Ovary (tissue), 9 donors: ENCODE data around the gene CDC26. TPM values are rescaled to one million over a fixed set of nuclear protein-coding genes. Genes with fewer than 3 reads are reported as not detected.
"Not testable (repeated sequence)": the region's sequence is repeated elsewhere in the genome, so short reads cannot be mapped to it uniquely, and the experiment has no call there.

ENCODE experiments used
- DNase-seq, 5 donors: peaks; one replicate each; pipeline ENCODE4 v3.0.0-alpha.2; 2019 to 2020
- H3K27ac ChIP-seq, 2 donors: fragments of 200-600 bp; one replicate each; pipeline versions ENCODE4 v1.5.1 to v1.8.0; 2019 to 2022
- H3K27me3 ChIP-seq: fragments of 200-600 bp; one replicate; pipeline ENCODE4 v1.8.0; 2022
- H3K36me3 ChIP-seq: fragments of 200-600 bp; sonication (generic); one replicate; pipeline ENCODE4 v1.5.1; 2019
- H3K4me1 ChIP-seq: one replicate; pipeline ENCODE4 v1.8.1; 2013; ENCODE audit warnings: mild to moderate bottlenecking, moderate library complexity; ENCODE audit not compliant: insufficient read depth
- H3K4me3 ChIP-seq: fragments of 200-600 bp; sonication (generic); one replicate; pipeline ENCODE4 v1.5.1; 2017
- H3K9me3 ChIP-seq, 2 donors: fragments of 200-600 bp in 1 of 2; sonication (generic) in 1 of 2; one replicate each; pipeline versions ENCODE4 v1.5.1 to v1.8.1; 2013 to 2019; ENCODE audit warnings: mild to moderate bottlenecking in 1 of 2, moderate library complexity in 1 of 2
- EP300 ChIP-seq: sonication (generic); formaldehyde crosslinking; IDR thresholded peaks from one replicate; pipeline ENCODE4 v1.6.1; 2017; ENCODE audit warnings: antibody characterized with exemption
- POLR2A ChIP-seq: fragments of 450-650 bp; IDR thresholded peaks from one replicate; pipeline ENCODE4 v1.6.1; 2017; ENCODE audit warnings: antibody characterized with exemption, mild to moderate bottlenecking, moderate library complexity
- WGBS, 3 donors: extraction: QIAGEN DNeasy Blood & Tissue Kit in 1 of 3; methylation state at CpG; one replicate each; pipeline versions ENCODE4 v1.1.5 to v1.1.7; 2013 to 2017; 5-methylcytosine and 5-hydroxymethylcytosine counted together
- intact Hi-C, 4 donors: fragments of 100-400 bp; cut with DNase I; formaldehyde crosslinking; loops; one replicate each; pipeline versions ENCODE4 v1.11.0 to v1.15.1; 2022 to 2023
- polyA plus RNA-seq, 2 donors: library from polyadenylated mRNA; stranded (reverse); fragments of 200-250 nt in 1 of 2; fragments of 350-450 nt in 1 of 2; fragmentation: Illumina TruSeq in 1 of 2; extraction: RNeasy Lipid Tissue Mini Kit (QIAGEN cat#74804) in 1 of 2; gene quantifications; one replicate each; pipeline ENCODE4 v1.2.3, GENCODE V29; 2013 to 2014
- total RNA-seq, 7 donors: library from RNA; depleted of rRNA in 2 of 7; stranded (reverse); fragments of >200 nt in 2 of 7; fragmentation: NEBNext Ultra II Directional in 3 of 7; extraction: Animal tissue kit (Norgen Biotek cat#: 25700) in 3 of 7; gene quantifications; one replicate each; pipeline versions ENCODE4 v1.1.0 to v1.2.4, GENCODE V29; 2016 to 2023
- TF ChIP-seq, protein P1 (sequence below), 3 donors: fragments of 450-650 bp in 2 of 3; fragments of 200-600 bp in 1 of 3; IDR thresholded peaks; one replicate each; pipeline versions ENCODE4 v1.5.1 to v1.8.0; 2016 to 2022; ENCODE audit warnings: antibody characterized with exemption in 3 of 3, mild to moderate bottlenecking in 1 of 3
- donor health status: DM: no; HTN: no; CAD: no; lungs with moderate emphysema.
- donor health status: DM: no; HTN: no; CAD: no.
- donor health status: Bipolar disorder and iron deficiency.
- donor health status: DM: yes; HTN: yes; CAD: no.
- donor health status: DM: no; HTN: no; CAD: no.
- donor health status: DM: yes; HTN: yes; CAD: no.

Gene CDC26
- total and polyA plus RNA-seq, 9 donors: 24.2 to 57.3 (median 27.7) TPM

DNA sequence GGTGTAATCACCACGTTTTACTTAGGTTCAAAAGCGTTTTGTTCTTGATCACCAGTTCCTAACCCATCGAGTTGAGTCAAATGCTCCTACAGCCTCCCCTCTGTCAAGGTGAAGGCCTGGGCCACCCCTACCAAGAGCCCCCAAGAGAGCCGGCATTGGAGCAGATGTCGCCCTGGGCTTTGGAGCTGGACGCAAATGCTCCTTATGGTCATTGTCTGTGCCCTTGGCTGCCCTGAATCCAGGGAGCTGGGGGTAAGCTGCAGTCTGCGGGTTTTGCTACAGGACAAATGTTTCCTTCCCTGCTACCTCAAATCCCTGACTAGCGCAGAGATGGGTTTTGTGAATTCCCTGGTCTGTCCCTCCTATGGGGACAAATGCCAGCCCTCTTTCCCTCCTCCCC lies 22.9 kb upstream of the CDC26 start:
- intact Hi-C loops: no loop called here
- 87 to 91% (median 89%) methylated on average over 8 of the region's 8 CpGs for WGBS, 3 donors
- DNase-seq: no peak
- TF ChIP-seq EP300 (no peak), POLR2A (no peak)
- TF ChIP-seq, protein P1, sequence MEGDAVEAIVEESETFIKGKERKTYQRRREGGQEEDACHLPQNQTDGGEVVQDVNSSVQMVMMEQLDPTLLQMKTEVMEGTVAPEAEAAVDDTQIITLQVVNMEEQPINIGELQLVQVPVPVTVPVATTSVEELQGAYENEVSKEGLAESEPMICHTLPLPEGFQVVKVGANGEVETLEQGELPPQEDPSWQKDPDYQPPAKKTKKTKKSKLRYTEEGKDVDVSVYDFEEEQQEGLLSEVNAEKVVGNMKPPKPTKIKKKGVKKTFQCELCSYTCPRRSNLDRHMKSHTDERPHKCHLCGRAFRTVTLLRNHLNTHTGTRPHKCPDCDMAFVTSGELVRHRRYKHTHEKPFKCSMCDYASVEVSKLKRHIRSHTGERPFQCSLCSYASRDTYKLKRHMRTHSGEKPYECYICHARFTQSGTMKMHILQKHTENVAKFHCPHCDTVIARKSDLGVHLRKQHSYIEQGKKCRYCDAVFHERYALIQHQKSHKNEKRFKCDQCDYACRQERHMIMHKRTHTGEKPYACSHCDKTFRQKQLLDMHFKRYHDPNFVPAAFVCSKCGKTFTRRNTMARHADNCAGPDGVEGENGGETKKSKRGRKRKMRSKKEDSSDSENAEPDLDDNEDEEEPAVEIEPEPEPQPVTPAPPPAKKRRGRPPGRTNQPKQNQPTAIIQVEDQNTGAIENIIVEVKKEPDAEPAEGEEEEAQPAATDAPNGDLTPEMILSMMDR (IDR thresholded peaks at IDR 0.05): no peak
- Histone ChIP-seq H3K9me3 (no peaks in the 10 kb centered on the region), H3K4me1 (no peaks in the 10 kb centered on the region), H3K27me3 (no peaks in the 10 kb centered on the region), H3K4me3 (no peak overlapping the region), H3K36me3 (no peaks in the 10 kb centered on the region), H3K27ac (no peak overlapping the region)

DNA sequence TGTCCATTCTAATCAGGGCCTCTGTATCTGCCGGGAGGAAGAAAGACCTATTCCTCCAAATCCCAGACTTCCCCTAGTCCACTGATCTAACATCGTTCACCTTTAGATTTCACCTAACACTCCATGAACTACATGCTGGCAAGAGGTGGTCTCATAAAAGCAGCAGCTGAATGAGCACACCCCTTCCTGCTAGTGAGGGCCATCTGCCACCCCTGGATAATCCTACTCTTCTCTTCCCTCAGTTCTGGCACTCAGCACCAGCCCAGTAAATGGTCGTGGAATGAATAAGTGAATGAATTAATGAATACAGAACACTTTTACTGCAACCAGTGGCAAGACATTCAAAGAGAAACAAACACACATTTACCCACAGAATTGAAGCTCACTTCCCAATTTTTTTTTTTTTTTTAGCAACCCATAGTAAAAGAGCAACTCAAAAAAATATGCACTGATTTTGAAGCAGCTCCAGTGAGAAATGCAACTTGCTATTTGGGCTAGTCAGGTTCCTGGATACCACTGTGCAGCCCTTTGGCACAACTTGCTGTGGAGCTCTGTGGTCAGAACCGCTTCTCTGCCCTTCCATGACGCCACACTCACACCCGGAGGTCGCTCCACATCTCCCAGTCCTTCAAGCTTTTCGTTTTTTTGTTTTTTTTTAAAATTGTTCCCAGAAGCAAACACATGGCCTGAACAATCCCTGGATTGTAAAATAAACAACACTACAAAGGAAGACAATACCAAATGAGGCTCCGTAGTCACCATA lies 21.6 kb upstream of the CDC26 start:
- Histone ChIP-seq H3K4me3 (no peak overlapping the region), H3K36me3 (no peaks in the 10 kb centered on the region), H3K9me3 (no peaks in the 10 kb centered on the region), H3K4me1 (no peaks in the 10 kb centered on the region), H3K27me3 (no peaks in the 10 kb centered on the region), H3K27ac (no peak overlapping the region)
- no peak for TF ChIP-seq EP300
- TF ChIP-seq, protein P1 (IDR thresholded peaks at IDR 0.05): no peak
- TF ChIP-seq POLR2A: no peak
- 59 to 70% (median 66%) methylated on average over 9 of the region's 9 CpGs for WGBS, 3 donors
- intact Hi-C loops: no loop called here
- no peak for DNase-seq

DNA sequence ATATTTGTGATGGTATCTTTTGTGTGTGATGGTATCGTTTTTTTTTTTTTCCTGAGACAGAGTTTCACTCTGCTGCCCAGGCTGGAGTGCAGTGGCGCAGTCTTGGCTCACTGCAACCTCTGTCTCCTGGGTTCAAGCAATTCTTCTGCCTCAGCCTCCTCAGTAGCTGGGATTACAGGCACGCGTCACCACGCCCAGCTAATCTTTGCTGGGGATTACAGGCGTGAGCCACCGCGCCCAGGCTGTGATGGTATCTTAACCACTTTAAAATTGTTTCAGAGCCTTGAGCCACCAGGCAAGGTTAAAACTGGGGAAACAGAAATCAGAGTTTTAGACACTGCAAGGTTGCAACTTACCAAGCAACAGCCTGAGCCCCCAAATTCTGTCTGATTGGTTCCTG lies 20.9 kb upstream of the CDC26 start:
- H3K36me3 ChIP-seq: not testable (repeated sequence)

DNA sequence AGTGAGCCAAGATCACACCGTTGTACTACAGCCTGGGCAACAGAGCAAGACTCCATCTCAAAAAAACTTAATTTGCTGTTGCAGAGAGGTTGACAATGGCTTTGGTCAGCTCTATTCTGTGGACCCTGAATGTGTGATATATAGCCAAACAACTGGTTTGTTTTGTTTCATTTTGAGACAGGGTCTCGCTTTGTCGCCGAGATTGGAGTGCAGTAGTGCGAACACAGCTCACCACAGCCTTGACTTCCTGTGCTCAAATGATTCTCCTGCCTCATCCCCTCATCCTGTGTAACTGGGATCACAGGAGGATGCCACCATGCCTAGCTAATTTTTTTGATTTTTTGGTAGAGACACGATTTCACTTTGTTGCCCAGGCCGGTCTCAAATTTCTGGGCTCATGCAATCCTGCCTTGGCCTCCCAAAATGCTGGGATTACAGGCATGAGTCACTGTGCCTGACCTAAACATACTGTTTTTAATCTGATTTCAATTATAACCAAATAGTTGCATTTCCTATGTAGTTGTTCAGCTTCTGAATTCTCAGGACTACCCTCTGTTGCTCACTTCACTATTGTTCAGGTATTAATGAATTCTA lies 18.0 kb upstream of the CDC26 start:
- H3K4me3 ChIP-seq: no peak overlapping the region

More for the DNA sequence above, 20.9 kb upstream of the CDC26 start:
- H3K9me3 ChIP-seq, DNase-seq, H3K27ac ChIP-seq, H3K27me3 ChIP-seq, H3K4me1 ChIP-seq, H3K4me3 ChIP-seq, intact Hi-C loops: not testable (repeated sequence)
- WGBS, 3 donors: 91 to 96% (median 94%) methylated on average over 8 of the region's 8 CpGs

More for the DNA sequence above, 18.0 kb upstream of the CDC26 start:
- Histone ChIP-seq H3K27me3 (no peaks in the 10 kb centered on the region), H3K4me1 (no peaks in the 10 kb centered on the region), H3K9me3 (no peaks in the 10 kb centered on the region), H3K36me3 (no peaks in the 10 kb centered on the region), H3K27ac (no peak overlapping the region)
- intact Hi-C loops: no loop called here
- no peak for TF ChIP-seq POLR2A
- TF ChIP-seq EP300: no peak
- TF ChIP-seq, protein P1 (IDR thresholded peaks at IDR 0.05): no peak
- 73 to 78% (median 75%) methylated on average over 7 of the region's 7 CpGs for WGBS, 3 donors
- no peak for DNase-seq
